Activated T-cell treated with anti-CD3 and anti-CD28 coated beads for 48 hours (primary cell): Measurements from ENCODE around the gene SDE2.
"Not testable (repeated sequence)": the region's sequence is repeated elsewhere in the genome, so short reads cannot be mapped to it uniquely, and the experiment has no call there.

ENCODE experiments used
- DNase-seq: peaks from one replicate; pipeline ENCODE4 v3.0.0-alpha.2; 2020; ENCODE audit warnings: low read depth

Gene SDE2

GRCh38 chr1:225975146-225975545 is 24.0 kb downstream of the SDE2 start:
- DNase-seq = not testable (repeated sequence)

- no peak for DNase-seq
Measured at GRCh38 chr1:225974454-225974853, 24.7 kb downstream of the SDE2 start.

GRCh38 chr1:225973158-225973557 is 26.0 kb downstream of the SDE2 start:
- no peak for DNase-seq

GRCh38 chr1:225972344-225973152 is 26.6 kb downstream of the SDE2 start:
- no peak for DNase-seq

GRCh38 chr1:225970592-225971157 is 28.5 kb downstream of the SDE2 start:
- not testable (repeated sequence) for DNase-seq

DNA sequence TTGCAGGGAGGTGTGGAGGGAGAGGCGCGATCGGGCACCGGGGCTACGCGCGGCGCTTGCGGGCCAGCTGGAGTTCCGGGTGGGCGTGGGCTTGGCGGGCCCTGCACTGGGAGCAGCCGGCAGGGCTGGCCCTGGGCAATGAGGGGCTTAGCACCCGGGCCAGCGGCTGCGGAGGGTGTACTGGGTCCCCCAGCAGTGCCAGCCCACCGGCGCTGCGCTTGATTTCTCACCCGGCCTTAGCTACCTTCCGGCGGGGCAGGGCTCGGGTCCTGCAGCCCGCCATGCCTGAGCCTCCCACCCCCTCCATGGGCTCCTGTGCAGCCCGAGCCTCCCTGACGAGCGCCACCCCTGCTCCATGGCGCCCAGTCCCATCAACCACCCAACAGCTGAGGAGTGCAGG is 29.4 kb downstream of the SDE2 start:
- DNase-seq = not testable (repeated sequence)

- no peak for DNase-seq
Measured at GRCh38 chr1:225965231-225965630, 33.9 kb downstream of the SDE2 start.

GRCh38 chr1:225963735-225964530 is 35.2 kb downstream of the SDE2 start:
- DNase-seq = no peak

DNA sequence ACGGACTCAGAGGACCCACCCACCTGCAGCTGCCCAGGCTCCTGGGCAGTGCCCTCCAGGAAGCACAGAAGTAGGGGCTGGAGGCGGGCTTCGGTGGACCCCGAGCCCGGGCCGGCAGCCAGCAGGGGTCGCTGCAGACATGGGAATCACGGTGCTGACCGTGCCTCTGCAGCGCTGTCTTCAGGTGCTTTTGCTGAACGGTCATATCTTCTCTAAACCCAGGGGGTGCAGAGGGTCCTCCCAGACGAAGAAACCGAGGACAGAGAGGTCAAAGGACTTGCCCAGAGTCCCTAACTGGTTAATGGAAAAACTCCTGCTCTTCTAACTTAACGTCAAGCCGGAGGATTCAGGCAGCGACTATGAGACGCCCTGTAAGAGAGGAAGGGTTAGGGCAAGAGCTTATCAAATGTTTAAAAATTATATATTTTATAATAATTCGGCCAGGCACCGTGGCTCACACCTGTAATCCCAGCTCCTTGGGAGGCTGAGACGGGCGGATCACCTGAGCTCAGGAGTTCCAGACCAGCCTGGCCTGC is 36.6 kb downstream of the SDE2 start:
- DNase-seq = peak; percentile 71

DNA sequence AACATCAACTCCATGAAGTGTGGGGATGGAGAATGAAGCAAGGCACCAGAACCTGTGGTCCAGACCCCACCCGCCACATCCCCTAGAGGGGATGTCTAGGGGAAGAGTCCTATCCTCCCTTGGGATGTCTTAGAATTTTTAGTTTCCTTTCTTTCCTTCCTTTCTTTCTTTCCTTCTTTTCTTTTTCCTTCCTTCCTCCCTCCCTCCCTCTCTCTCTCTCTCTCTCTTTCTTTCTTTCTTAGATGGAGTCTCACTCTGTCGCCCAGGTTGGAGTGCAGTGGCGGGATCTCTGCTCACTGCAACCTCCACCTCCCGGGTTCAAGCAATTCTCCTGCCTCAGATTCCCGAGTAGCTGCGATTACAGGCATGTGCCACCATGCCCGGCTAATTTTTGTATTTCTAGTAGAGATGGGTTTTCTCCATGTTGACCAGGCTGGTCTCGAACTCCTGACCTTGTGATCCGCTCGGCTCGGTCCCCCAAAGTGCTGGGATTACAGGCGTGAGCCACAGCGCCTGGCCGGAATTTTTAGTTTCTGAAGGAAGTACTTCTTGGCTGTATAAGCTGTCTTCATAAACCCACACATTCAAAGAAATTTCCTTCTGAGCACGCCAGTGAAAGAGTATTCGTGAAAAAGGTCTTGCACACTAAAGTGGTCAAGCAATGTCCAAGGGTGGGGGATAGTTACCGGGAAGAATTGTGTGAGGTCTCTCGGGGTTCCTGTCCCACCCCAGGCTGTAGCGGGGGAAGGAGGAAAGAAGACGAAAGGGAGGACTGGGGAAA is 37.3 kb downstream of the SDE2 start:
- DNase-seq = no peak

DNA sequence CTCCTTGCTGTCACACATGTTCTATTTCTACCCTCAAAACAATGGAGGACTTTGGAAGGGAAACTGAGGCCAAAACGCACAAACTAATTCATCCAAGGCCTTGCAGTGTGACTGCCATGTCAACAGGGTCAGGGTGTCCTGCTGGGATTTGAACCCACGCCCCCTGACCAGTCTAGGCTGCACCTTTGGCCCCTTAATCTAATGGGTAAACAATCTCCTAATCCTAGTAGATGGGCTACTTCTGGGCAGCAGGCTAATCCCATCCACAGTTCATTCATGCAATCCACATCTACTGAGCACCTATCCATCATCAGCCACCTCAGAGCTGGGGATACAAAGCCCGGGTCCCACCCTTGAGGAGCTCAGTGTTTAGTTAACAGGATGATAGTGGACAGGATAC is 41.1 kb downstream of the SDE2 start:
- DNase-seq = no peak

- no peak for DNase-seq
Measured at GRCh38 chr1:225954753-225955152, 44.4 kb downstream of the SDE2 start.

- DNase-seq = no peak
Measured at GRCh38 chr1:225953315-225953714, 45.8 kb downstream of the SDE2 start.

DNA sequence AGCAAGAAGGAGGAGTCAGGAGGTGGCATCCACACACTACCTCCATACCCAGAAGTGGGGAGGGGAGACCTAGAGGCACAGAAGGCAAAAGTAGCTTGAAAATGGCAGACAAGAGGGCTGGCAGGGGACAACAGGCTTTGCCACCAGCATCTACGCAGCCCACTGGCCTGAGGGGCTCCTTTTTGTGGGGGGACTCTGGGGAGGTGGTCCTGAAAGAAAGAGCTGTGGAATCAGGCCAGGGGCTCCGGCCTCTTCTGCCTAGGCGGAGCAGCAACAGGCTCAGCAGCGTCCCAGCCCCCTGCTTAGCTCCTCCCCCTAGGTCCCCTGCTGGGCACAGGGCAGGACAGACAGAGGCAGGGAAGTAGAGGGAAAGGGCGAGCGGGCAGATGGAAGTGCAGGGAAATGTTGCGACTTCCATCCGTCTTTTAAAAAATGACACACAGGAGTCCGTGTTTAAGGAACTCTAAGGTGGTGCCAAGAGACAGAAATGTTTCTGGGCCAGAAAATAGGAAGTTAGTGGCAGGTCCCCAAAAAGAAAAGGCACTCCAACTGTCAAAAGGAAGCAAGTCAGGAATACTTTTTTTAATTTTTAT is 48.1 kb downstream of the SDE2 start:
- DNase-seq = no peak

DNA sequence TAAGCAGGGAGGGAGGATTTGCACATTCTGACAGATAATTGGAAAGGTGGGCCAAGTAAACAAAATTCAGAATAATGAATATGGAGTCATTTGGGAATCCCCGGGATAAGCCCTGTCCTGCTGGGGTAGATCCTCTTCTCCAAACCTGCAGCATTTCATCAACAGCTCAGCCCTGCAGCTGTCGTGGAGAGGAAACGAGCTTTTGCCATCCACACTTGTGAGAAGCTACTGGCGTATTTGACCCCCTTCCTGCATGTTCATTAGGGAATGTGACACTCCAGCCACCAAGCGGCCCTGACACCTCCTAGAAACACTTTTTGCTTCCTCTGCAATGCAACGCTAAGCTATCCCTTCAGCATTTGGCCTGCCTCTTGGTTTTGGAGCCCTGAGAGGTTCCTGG is 50.1 kb downstream of the SDE2 start:
- no peak for DNase-seq

DNA sequence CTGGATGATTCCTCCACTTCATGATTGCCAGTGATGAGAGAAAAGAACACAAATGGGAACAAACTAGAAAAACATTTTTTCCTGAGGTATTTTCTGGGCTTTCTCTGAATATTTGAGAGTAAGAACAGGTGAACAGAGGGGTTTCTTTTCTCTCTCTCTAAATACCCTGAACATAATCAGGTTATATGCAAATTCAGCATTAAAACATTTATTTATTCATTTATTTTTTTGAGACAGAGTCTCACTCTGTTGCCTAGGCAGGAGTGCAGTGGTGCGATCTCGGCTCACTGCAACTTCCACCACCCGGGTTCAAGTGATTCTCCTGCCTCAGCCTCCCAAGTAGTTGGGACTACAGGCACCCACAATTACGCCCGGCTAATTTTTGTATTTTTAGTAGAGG is 52.3 kb downstream of the SDE2 start:
- DNase-seq = no peak

DNA sequence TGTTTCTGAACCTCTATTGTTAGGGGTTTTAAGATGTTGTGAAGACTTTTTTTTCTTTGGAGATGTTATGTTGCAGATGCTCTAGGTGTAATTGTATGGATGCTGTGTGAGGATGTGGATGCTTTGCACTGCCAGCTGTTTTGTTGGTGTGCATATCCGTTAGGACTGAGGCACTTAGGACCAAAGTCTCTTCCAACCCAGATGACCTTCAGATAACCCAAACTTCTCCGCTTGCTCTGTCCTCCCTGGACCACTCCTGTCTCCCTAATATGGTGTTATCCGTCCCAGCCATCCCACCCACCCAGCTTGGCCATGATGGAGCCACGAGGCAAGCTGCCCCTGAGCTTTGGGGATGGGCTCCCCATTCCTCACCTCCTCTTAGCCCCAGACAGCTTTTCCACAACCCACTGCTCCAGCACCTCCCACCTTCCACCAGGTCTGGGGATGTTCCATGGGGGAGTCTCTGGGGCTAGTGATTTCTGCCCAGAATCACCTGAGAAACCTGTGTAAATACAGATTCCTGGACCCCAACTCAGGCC is 53.0 kb downstream of the SDE2 start:
- no peak for DNase-seq

DNA sequence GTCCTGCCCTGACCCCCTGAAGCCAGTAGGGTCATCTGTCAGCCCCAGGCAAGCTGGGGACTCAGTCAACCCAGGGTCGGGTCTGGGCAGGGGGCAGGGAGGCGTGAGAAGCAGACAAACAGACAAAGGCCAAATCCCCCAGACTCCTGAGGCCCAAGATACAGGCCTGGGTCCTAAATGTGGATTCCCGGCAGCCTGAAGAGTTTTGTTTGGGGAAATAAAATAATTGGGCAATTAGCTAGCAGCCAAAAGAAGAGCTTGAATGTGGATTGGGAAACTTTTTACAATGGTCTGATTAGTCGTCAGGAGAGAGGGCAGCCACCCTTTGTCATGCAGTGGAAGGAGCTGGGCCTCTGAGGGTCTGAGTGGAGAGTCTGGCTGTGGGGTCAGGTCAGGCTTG is 53.6 kb downstream of the SDE2 start:
- no peak for DNase-seq

GRCh38 chr1:225944951-225945350 is 54.2 kb downstream of the SDE2 start:
- DNase-seq = no peak

- no peak for DNase-seq
Measured at GRCh38 chr1:225944387-225944786, 54.8 kb downstream of the SDE2 start.

- no peak for DNase-seq
Measured at GRCh38 chr1:225943582-225943981, 55.6 kb downstream of the SDE2 start.
